A673 (cell line): ENCODE results near the gene FIGN. TPM values are rescaled to one million over a fixed set of nuclear protein-coding genes. Genes with fewer than 3 reads are reported as not detected.

ENCODE experiments used
- BruUV-seq: library from RNA; stranded (reverse); fragments of 400-500 nt; replicated peaks from 2 replicates; lab custom pipeline; 2021; lab: Mats Ljungman, UMichigan
- CTCF ChIA-PET: fragments of 300-600 bp; sonication (Branson Sonifier 250); formaldehyde crosslinking; loops from one replicate; lab custom pipeline; 2022; ENCODE audit warnings: antibody characterized with exemption; lab: Charles Lee
- POLR2A ChIA-PET: fragments of 300-600 bp; sonication (Branson Sonifier 250); formaldehyde crosslinking; loops from one replicate; lab custom pipeline; 2022; ENCODE audit warnings: antibody characterized with exemption; ENCODE audit not compliant: low non-redundant PET; lab: Charles Lee
- DNase-seq: peaks from one replicate; pipeline ENCODE4 v3.0.0-alpha.2; 2015; ENCODE audit warnings: low spot score
- H3K27ac ChIP-seq: fragments of 200-600 bp; sonication (generic); 2 replicates; pipeline ENCODE4 v1.5.1; 2016; ENCODE audit warnings: mixed run types, low read depth, mild to moderate bottlenecking, mixed read lengths, antibody characterized with exemption, low read length; ENCODE audit not compliant: poor library complexity, severe bottlenecking
- H3K27me3 ChIP-seq: fragments of 200-600 bp; sonication (generic); replicated peaks from 2 replicates; pipeline ENCODE4 v1.6.1; 2017; ENCODE audit warnings: mixed run types, low read depth, mild to moderate bottlenecking, mixed read lengths, antibody characterized with exemption, low read length; ENCODE audit not compliant: insufficient read depth, poor library complexity
- H3K36me3 ChIP-seq: fragments of 200-600 bp; sonication (generic); 2 replicates; pipeline ENCODE4 v1.6.1; 2016; ENCODE audit warnings: mixed run types, mild to moderate bottlenecking, mixed read lengths, antibody characterized with exemption, low read length; ENCODE audit not compliant: insufficient read depth, poor library complexity, severe bottlenecking
- H3K4me1 ChIP-seq: fragments of 200-600 bp; sonication (generic); 2 replicates; pipeline ENCODE4 v1.6.1; 2017; ENCODE audit warnings: mixed run types, mild to moderate bottlenecking, mixed read lengths, antibody characterized with exemption, low read length; ENCODE audit not compliant: insufficient read depth, poor library complexity, severe bottlenecking
- H3K4me3 ChIP-seq: fragments of 200-600 bp; sonication (generic); 2 replicates; pipeline ENCODE4 v1.5.1; 2016; ENCODE audit warnings: low read depth, mixed run types, mild to moderate bottlenecking, mixed read lengths, low read length; ENCODE audit not compliant: poor library complexity, severe bottlenecking
- H3K9me3 ChIP-seq: fragments of 200-600 bp; sonication (generic); 2 replicates; pipeline ENCODE4 v1.6.1; 2016; ENCODE audit warnings: mixed run types, low read depth, mild to moderate bottlenecking, mixed read lengths, antibody characterized with exemption, low read length; ENCODE audit not compliant: poor library complexity, severe bottlenecking
- CTCF ChIP-seq: fragments of 300-800, 200-600 bp; sonication (generic); conservative IDR thresholded peaks from 2 replicates; pipeline ENCODE4 v1.5.1; 2017; ENCODE audit warnings: low read depth, mild to moderate bottlenecking, antibody characterized with exemption, low read length, moderate library complexity, mixed read lengths
- EZH2 ChIP-seq: fragments of 200-600 bp; sonication (generic); IDR thresholded peaks from 2 replicates; pipeline ENCODE4 v1.6.1; 2017; ENCODE audit warnings: borderline replicate concordance, low read depth, mild to moderate bottlenecking, mixed read lengths, antibody characterized with exemption, low read length; ENCODE audit not compliant: poor library complexity, severe bottlenecking
- intact Hi-C: fragments of 100-400 bp; cut with micrococcal nuclease; formaldehyde crosslinking; loops from one replicate; pipeline ENCODE4 v1.10.0; 2022; ENCODE audit not compliant: unreplicated experiment
- total RNA-seq: library from RNA; stranded (reverse); gene quantifications from 2 replicates; pipeline ENCODE4 v1.2.3, GENCODE V29; 2021

Gene FIGN
- total RNA-seq, 1 experiment from 2014 or later: 0.24 TPM

GRCh38 chr2:163697846-163698637, 37.8 kb downstream of the FIGN start:
- H3K27ac ChIP-seq: no peak overlapping the region
- POLR2A ChIA-PET: no interaction called here
- intact Hi-C loops: no loop called here
- H3K36me3 ChIP-seq: no peaks in the 10 kb centered on the region
- CTCF ChIA-PET: no interaction called here
- H3K27me3 ChIP-seq: peaks cover 35% of the 10 kb centered on the region
- BruUV-seq: no TSS peak
- TF ChIP-seq CTCF: no peak
- no peak for TF ChIP-seq EZH2
- H3K4me3 ChIP-seq: no peak overlapping the region
- H3K9me3 ChIP-seq: no peaks in the 10 kb centered on the region
- DNase-seq: no peak
- no peaks in the 10 kb centered on the region for H3K4me1 ChIP-seq

GRCh38 chr2:163697429-163697828, 38.4 kb downstream of the FIGN start:
- H3K4me3 ChIP-seq: no peak overlapping the region
- H3K36me3 ChIP-seq: no peaks in the 10 kb centered on the region
- DNase-seq: no peak
- H3K27ac ChIP-seq: no peak overlapping the region
- BruUV-seq: no TSS peak
- CTCF ChIA-PET: no interaction called here
- H3K27me3 ChIP-seq: peaks cover 39% of the 10 kb centered on the region
- POLR2A ChIA-PET: no interaction called here
- TF ChIP-seq CTCF (no peak), EZH2 (no peak)
- no peaks in the 10 kb centered on the region for H3K4me1 ChIP-seq
- intact Hi-C loops: no loop called here
- H3K9me3 ChIP-seq: no peaks in the 10 kb centered on the region

GRCh38 chr2:163693484-163693883, 42.3 kb downstream of the FIGN start:
- H3K27me3 ChIP-seq: peaks cover 54% of the 10 kb centered on the region
- no peaks in the 10 kb centered on the region for H3K36me3 ChIP-seq
- no peaks in the 10 kb centered on the region for H3K9me3 ChIP-seq
- CTCF ChIA-PET: no interaction called here
- no peak overlapping the region for H3K4me3 ChIP-seq
- TF ChIP-seq CTCF (no peak), EZH2 (no peak)
- no peak for DNase-seq
- POLR2A ChIA-PET: no interaction called here
- no TSS peak for BruUV-seq
- H3K27ac ChIP-seq: no peak overlapping the region
- H3K4me1 ChIP-seq: no peaks in the 10 kb centered on the region
- intact Hi-C loops: no loop called here
